ENCODE measurements around the gene TMEM214. TPM values are rescaled to one million over a fixed set of nuclear protein-coding genes. Genes with fewer than 3 reads are reported as not detected.

TMEM214 gene
- total RNA-seq, 1 donor from 2014 or later: 83.9 TPM

- peaks cover 10% of the 10 kb centered on the region for H3K27me3 Mint-ChIP-seq
- no peaks in the 10 kb centered on the region for H3K36me3 Mint-ChIP-seq
- H3K9me3 Mint-ChIP-seq: no peaks in the 10 kb centered on the region
- no peak for DNase-seq (ENCODE audit: extremely low spot score, unreplicated experiment)
- H3K27ac Mint-ChIP-seq: peak within 1 kb of the TSS; percentile 55
- peaks cover 4% of the 10 kb centered on the region for H3K4me1 Mint-ChIP-seq (ENCODE audit: unreplicated experiment)
- peak within 1 kb of the TSS; percentile 88 for H3K4me3 Mint-ChIP-seq
- peak; percentile 49 for TF ChIP-seq CTCF (conservative IDR thresholded peaks at IDR 0.05)
Observed at GRCh38 chr2:27086724-27087593, 54.2 kb downstream of the TMEM214 start, which contains the start of gene KHK. KHK (plus strand) TSS chr2:27086772; CDS start chr2:27087260, 488 bp downstream.

DNA sequence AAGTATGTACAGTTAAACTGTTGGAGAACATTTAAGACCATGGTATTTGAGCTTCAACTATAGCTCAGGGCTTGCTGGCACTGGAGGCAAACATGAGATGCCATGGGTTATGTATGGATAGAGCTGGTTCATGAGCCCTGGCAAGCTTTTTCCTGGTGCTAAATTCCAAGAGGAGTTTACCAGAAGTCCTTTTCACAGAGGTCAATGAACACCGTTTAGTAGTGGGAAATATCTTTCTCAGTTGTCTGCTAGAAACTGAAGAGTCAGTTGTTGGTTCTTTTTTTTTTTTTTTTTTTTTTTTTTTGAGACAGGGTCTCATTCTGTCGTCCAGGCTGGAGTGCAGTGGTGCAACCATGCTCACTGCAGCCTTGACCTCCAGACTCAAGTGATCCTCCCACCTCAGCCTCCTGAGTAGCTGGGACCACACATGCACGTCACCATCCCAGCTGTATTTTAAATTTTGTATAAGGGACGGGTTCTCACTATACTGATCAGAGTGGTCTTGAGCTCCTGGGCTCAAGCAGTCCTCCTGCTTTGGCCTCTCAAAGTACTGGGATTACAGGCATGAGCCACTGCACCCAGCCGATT lies 55.2 kb downstream of the TMEM214 start:
- H3K4me3 Mint-ChIP-seq: peak overlapping the region; percentile 70

GRCh38 chr2:27088634-27089033 lies 55.9 kb downstream of the TMEM214 start:
- TF ChIP-seq CTCF (conservative IDR thresholded peaks at IDR 0.05): no peak
- Mint-ChIP-seq H3K27ac (no peak overlapping the region), H3K4me3 (peak overlapping the region; percentile 51), H3K4me1 (ENCODE audit: unreplicated experiment) (peaks cover 4% of the 10 kb centered on the region), H3K36me3 (no peaks in the 10 kb centered on the region), H3K27me3 (peaks cover 10% of the 10 kb centered on the region), H3K9me3 (no peaks in the 10 kb centered on the region)
- DNase-seq (ENCODE audit: extremely low spot score, unreplicated experiment): no peak

More for the DNA sequence above, 55.2 kb downstream of the TMEM214 start:
- H3K4me1 Mint-ChIP-seq (ENCODE audit: unreplicated experiment): peaks cover 4% of the 10 kb centered on the region
- H3K36me3 Mint-ChIP-seq: no peaks in the 10 kb centered on the region
- TF ChIP-seq CTCF (conservative IDR thresholded peaks at IDR 0.05): no peak
- DNase-seq (ENCODE audit: extremely low spot score, unreplicated experiment): no peak
- H3K9me3 Mint-ChIP-seq: no peaks in the 10 kb centered on the region
- H3K27me3 Mint-ChIP-seq: peaks cover 10% of the 10 kb centered on the region
- no peak overlapping the region for H3K27ac Mint-ChIP-seq

- Mint-ChIP-seq H3K4me1 (ENCODE audit: unreplicated experiment) (peaks cover 4% of the 10 kb centered on the region), H3K4me3 (no peak overlapping the region), H3K9me3 (no peaks in the 10 kb centered on the region), H3K36me3 (no peaks in the 10 kb centered on the region), H3K27ac (no peak overlapping the region), H3K27me3 (peaks cover 10% of the 10 kb centered on the region)
- no peak for TF ChIP-seq CTCF (conservative IDR thresholded peaks at IDR 0.05)
- DNase-seq (ENCODE audit: extremely low spot score, unreplicated experiment): no peak
Observed at GRCh38 chr2:27089111-27089954, 56.6 kb downstream of the TMEM214 start.

Other genes with a start within 250 kb of the TMEM214 start
- 9.0 and 24.7 TPM in 2 replicates for gene CENPA, start 246.9 kb upstream of the TMEM214 start, total RNA-seq (ENCODE audit: low replicate concordance)
- 8.5 and 51.1 TPM in 2 replicates for gene DPYSL5, start 184.8 kb upstream of the TMEM214 start, total RNA-seq (ENCODE audit: low replicate concordance)
- 13.5 and 14.4 TPM in 2 replicates for gene MAPRE3, start 62.3 kb upstream of the TMEM214 start, total RNA-seq (ENCODE audit: low replicate concordance)
- 24.3 and 57.3 TPM in 2 replicates for gene AGBL5, start 18.7 kb downstream of the TMEM214 start, total RNA-seq (ENCODE audit: low replicate concordance)
- gene OST4, start 38.7 kb downstream of the TMEM214 start, total RNA-seq (ENCODE audit: low replicate concordance): 298 and 401 TPM in 2 replicates
- gene EMILIN1, start 45.6 kb downstream of the TMEM214 start, total RNA-seq (ENCODE audit: low replicate concordance): 2.7 and 60.7 TPM in 2 replicates
- gene KHK, start 53.8 kb downstream of the TMEM214 start, total RNA-seq (ENCODE audit: low replicate concordance): 14.7 and 28.4 TPM in 2 replicates
- gene CGREF1, start 86.2 kb downstream of the TMEM214 start, total RNA-seq (ENCODE audit: low replicate concordance): 1.8 and 2.4 TPM in 2 replicates
- 0.12 and 0.51 TPM in 2 replicates for gene ABHD1, start 90.8 kb downstream of the TMEM214 start, total RNA-seq (ENCODE audit: low replicate concordance)
- gene PREB, start 101.7 kb downstream of the TMEM214 start, total RNA-seq (ENCODE audit: low replicate concordance): 52.3 and 53.6 TPM in 2 replicates
- gene PRR30, start 106.4 kb downstream of the TMEM214 start, total RNA-seq (ENCODE audit: low replicate concordance): not detected in 2 replicates
- not detected in 2 replicates for gene TCF23, start 116.0 kb downstream of the TMEM214 start, total RNA-seq (ENCODE audit: low replicate concordance)
- 97.4 and 103 TPM in 2 replicates for gene ATRAID, start 179.1 kb downstream of the TMEM214 start, total RNA-seq (ENCODE audit: low replicate concordance)
- 63.6 and 76.3 TPM in 2 replicates for gene SLC5A6, start 179.3 kb downstream of the TMEM214 start, total RNA-seq (ENCODE audit: low replicate concordance)
- gene CAD, start 184.4 kb downstream of the TMEM214 start, total RNA-seq (ENCODE audit: low replicate concordance): 51.6 and 85.1 TPM in 2 replicates
- gene SLC30A3, start 230.1 kb downstream of the TMEM214 start, total RNA-seq (ENCODE audit: low replicate concordance): 0.19 and 0.53 TPM in 2 replicates
- gene DNAJC5G, start 242.5 kb downstream of the TMEM214 start, total RNA-seq (ENCODE audit: low replicate concordance): not detected in 2 replicates
- not detected in 2 replicates for gene TRIM54, start 249.5 kb downstream of the TMEM214 start, total RNA-seq (ENCODE audit: low replicate concordance)